Fibroblast of lung (primary cell): ENCODE measurements around the gene ERBB3. TPM values are rescaled to one million over a fixed set of nuclear protein-coding genes. Genes with fewer than 3 reads are reported as not detected.

Source experiments
- DNase-seq, 2 donors: peaks; one replicate each; pipeline versions ENCODE4 v3.0.0 to v3.0.0-alpha.2; 2010; ENCODE audit warnings: low read depth in 2 of 2
- H2AFZ ChIP-seq: 2 replicates; pipeline ENCODE4 v1.5.1; 2012; ENCODE audit warnings: low read length, control low read depth, inconsistent platforms
- H3K27ac ChIP-seq: 2 replicates; pipeline ENCODE4 v1.5.1; 2011; ENCODE audit warnings: low read length, control low read depth; ENCODE audit not compliant: insufficient read depth
- H3K27me3 ChIP-seq: 2 replicates; pipeline ENCODE4 v1.5.1; 2011; ENCODE audit warnings: mild to moderate bottlenecking, low read length; ENCODE audit not compliant: control insufficient read depth, insufficient read depth
- H3K36me3 ChIP-seq: 2 replicates; pipeline ENCODE4 v1.5.1; 2011; ENCODE audit warnings: low read length; ENCODE audit not compliant: control insufficient read depth, insufficient read depth
- H3K4me1 ChIP-seq: 2 replicates; pipeline ENCODE4 v1.5.1; 2011; ENCODE audit warnings: low read length; ENCODE audit not compliant: control insufficient read depth, insufficient read depth; ENCODE audit errors: extremely low read depth
- H3K4me2 ChIP-seq: 2 replicates; pipeline ENCODE4 v1.5.1; 2011; ENCODE audit warnings: low read length, control low read depth; ENCODE audit not compliant: insufficient read depth; ENCODE audit errors: extremely low read depth
- H3K4me3 ChIP-seq, 4 experiments: fragments of 200-600 bp in 1 of 4; sonication (generic) in 1 of 4; replicated peaks in 1 of 4; 2 replicates each; pipeline ENCODE4 v1.5.1; 2011 to 2016; ENCODE audit warnings: low read length in 4 of 4, low read depth in 3 of 4, mild to moderate bottlenecking in 3 of 4, control low read depth in 2 of 4, inconsistent platforms in 1 of 4, mixed read lengths in 1 of 4; ENCODE audit not compliant: insufficient read depth in 1 of 4; ENCODE audit errors: control extremely low read depth in 1 of 4
- H3K79me2 ChIP-seq: 2 replicates; pipeline ENCODE4 v1.5.1; 2012; ENCODE audit warnings: mild to moderate bottlenecking, low read length, inconsistent platforms; ENCODE audit not compliant: control insufficient read depth, insufficient read depth
- H3K9ac ChIP-seq: 2 replicates; pipeline ENCODE4 v1.5.1; 2011; ENCODE audit warnings: mild to moderate bottlenecking, low read length, control low read depth; ENCODE audit not compliant: insufficient read depth
- H3K9me3 ChIP-seq: 2 replicates; pipeline ENCODE4 v1.5.1; 2012; ENCODE audit warnings: low read depth, low read length; ENCODE audit not compliant: control insufficient read depth, insufficient read depth
- H4K20me1 ChIP-seq: 2 replicates; pipeline ENCODE4 v1.5.1; 2011; ENCODE audit warnings: low read length; ENCODE audit not compliant: control insufficient read depth, insufficient read depth; ENCODE audit errors: extremely low read depth
- EZH2 ChIP-seq: IDR thresholded peaks from 2 replicates; pipeline ENCODE4 v1.5.1; 2012; ENCODE audit warnings: low read length, control low read depth, mild to moderate bottlenecking; ENCODE audit errors: missing control alignments
- polyA plus RNA-seq, 2 donors: library from polyadenylated mRNA; depleted of rRNA in 1 of 2; stranded (reverse) in 1 of 2; unstranded in 1 of 2; fragments of >200 nt; gene quantifications; 2 replicates each; pipeline ENCODE4 v1.2.1, GENCODE V29; 2011 to 2012; ENCODE audit warnings: missing spikeins in 1 of 2
- total RNA-seq: library from RNA; depleted of rRNA; stranded (reverse); fragments of >200 nt; gene quantifications from 2 replicates; pipeline ENCODE4 v1.2.1, GENCODE V29; 2014
- TF ChIP-seq, protein P1 (sequence below), 2 donors: IDR thresholded peaks in 1 of 2; conservative IDR thresholded peaks in 1 of 2; 1 replicate in 1 of 2; 2 replicates in 1 of 2; pipeline ENCODE4 v1.5.1; 2011 to 2012; ENCODE audit warnings: low read length in 2 of 2, control low read depth in 1 of 2, inconsistent platforms in 1 of 2, low read depth in 1 of 2, mild to moderate bottlenecking in 1 of 2

ERBB3 gene
- total and polyA plus RNA-seq, 2 donors (not counting 1 experiment from before 2014, with no cell fraction given): 0.66 to 0.92 TPM

- Histone ChIP-seq H3K27ac (no peak overlapping the region), H2AFZ (no peak overlapping the region), H3K9me3 (no peaks in the 10 kb centered on the region), H3K4me3 (no peak overlapping the region), H4K20me1 (no peaks in the 10 kb centered on the region), H3K79me2 (peaks cover 31% of the 10 kb centered on the region), H3K36me3 (no peaks in the 10 kb centered on the region), H3K4me1 (peaks cover 5% of the 10 kb centered on the region), H3K9ac (no peak overlapping the region), H3K4me2 (no peak overlapping the region), H3K27me3 (peaks cover 2% of the 10 kb centered on the region)
- no peak for DNase-seq
- TF ChIP-seq, protein P1, sequence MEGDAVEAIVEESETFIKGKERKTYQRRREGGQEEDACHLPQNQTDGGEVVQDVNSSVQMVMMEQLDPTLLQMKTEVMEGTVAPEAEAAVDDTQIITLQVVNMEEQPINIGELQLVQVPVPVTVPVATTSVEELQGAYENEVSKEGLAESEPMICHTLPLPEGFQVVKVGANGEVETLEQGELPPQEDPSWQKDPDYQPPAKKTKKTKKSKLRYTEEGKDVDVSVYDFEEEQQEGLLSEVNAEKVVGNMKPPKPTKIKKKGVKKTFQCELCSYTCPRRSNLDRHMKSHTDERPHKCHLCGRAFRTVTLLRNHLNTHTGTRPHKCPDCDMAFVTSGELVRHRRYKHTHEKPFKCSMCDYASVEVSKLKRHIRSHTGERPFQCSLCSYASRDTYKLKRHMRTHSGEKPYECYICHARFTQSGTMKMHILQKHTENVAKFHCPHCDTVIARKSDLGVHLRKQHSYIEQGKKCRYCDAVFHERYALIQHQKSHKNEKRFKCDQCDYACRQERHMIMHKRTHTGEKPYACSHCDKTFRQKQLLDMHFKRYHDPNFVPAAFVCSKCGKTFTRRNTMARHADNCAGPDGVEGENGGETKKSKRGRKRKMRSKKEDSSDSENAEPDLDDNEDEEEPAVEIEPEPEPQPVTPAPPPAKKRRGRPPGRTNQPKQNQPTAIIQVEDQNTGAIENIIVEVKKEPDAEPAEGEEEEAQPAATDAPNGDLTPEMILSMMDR (conservative IDR thresholded peaks at IDR 0.05 in 1 of 2, IDR thresholded peaks at IDR 0.05 in 1 of 2; ENCODE audit: low read depth in 1 of 2, low read length in 2 of 2): no peak
- no peak for TF ChIP-seq EZH2
Observed at GRCh38 chr12:56102683-56103065, 22.7 kb downstream of the ERBB3 start.

GRCh38 chr12:56103066-56103711, 23.2 kb downstream of the ERBB3 start:
- H3K27me3 ChIP-seq: no peaks in the 10 kb centered on the region
- DNase-seq: no peak
- H4K20me1 ChIP-seq: no peaks in the 10 kb centered on the region
- no peak overlapping the region for H3K27ac ChIP-seq
- no peak overlapping the region for H3K9ac ChIP-seq
- peaks cover 5% of the 10 kb centered on the region for H3K4me1 ChIP-seq
- peaks cover 31% of the 10 kb centered on the region for H3K79me2 ChIP-seq
- H2AFZ ChIP-seq: no peak overlapping the region
- H3K9me3 ChIP-seq: no peaks in the 10 kb centered on the region
- TF ChIP-seq, protein P1 (conservative IDR thresholded peaks at IDR 0.05 in 1 of 2, IDR thresholded peaks at IDR 0.05 in 1 of 2; ENCODE audit: low read depth in 1 of 2, low read length in 2 of 2): no peak
- TF ChIP-seq EZH2: no peak
- peak overlapping the region; percentile 42 for H3K4me2 ChIP-seq
- peaks cover 2% of the 10 kb centered on the region for H3K36me3 ChIP-seq
- H3K4me3 ChIP-seq: peak overlapping the region; percentile 50 to 94 (median 70)

DNA sequence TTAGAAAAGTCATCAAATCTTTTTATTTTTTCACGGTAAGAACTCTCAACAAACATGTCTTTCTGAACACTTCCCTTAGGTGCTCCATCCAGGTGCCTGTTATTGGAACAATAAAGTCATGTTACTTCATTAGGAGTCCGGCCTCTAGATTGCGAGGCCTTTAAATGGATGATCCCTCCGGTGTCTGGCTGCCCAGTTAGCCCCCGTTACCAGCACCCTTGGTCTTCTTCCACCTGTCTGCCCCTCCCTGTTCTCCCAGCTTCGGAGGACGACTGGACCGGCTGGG, 23.8 kb downstream of the ERBB3 start:
- peak overlapping the region; percentile 11 for H3K9ac ChIP-seq
- DNase-seq: no peak

More for the DNA sequence above, 23.8 kb downstream of the ERBB3 start:
- H3K36me3 ChIP-seq: peaks cover 7% of the 10 kb centered on the region
- peaks cover 31% of the 10 kb centered on the region for H3K79me2 ChIP-seq
- no peak for TF ChIP-seq EZH2
- TF ChIP-seq, protein P1 (conservative IDR thresholded peaks at IDR 0.05 in 1 of 2, IDR thresholded peaks at IDR 0.05 in 1 of 2; ENCODE audit: low read depth in 1 of 2, low read length in 2 of 2): no peak
- peaks cover 5% of the 10 kb centered on the region for H3K4me1 ChIP-seq
- peak overlapping the region; percentile 83 for H2AFZ ChIP-seq
- peak overlapping the region; percentile 50 to 94 (median 70) for H3K4me3 ChIP-seq
- H4K20me1 ChIP-seq: no peaks in the 10 kb centered on the region
- H3K4me2 ChIP-seq: peak overlapping the region; percentile 42
- no peaks in the 10 kb centered on the region for H3K9me3 ChIP-seq
- no peaks in the 10 kb centered on the region for H3K27me3 ChIP-seq
- no peak overlapping the region for H3K27ac ChIP-seq
